ENCODE measurements around the gene BEND6. TPM values are rescaled to one million over a fixed set of nuclear protein-coding genes. Genes with fewer than 3 reads are reported as not detected.
"Not testable (repeated sequence)": the region's sequence is repeated elsewhere in the genome, so short reads cannot be mapped to it uniquely, and the experiment has no call there.

The BEND6 gene
- total and polyA plus RNA-seq, 4 donors, result under 0.01 to 0.14 (median 0.03) TPM; not detected in 1

DNA sequence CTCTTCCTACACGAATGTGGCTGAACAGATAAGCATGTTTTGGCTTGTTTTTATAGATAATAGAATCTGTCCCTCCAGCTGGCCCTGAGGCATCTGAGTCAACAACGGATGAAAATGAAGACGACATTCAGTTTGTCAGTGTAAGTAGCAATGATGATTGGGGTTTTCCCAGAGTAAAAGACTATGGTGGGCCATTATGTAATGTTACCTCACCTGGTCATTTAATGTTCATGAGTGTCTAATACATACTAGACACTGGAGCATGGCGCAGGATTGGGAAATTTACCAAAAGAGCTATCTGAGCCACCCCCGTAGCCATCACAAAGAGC is 92.3 kb downstream of the BEND6 start:
- not testable (repeated sequence) for DNase-seq (ENCODE audit: low spot score); H3K9ac ChIP-seq (ENCODE audit: low read depth in 1 of 2, low read length in 2 of 2); H3K27me3 ChIP-seq (ENCODE audit: control insufficient read depth in 4 of 4, insufficient read depth in 4 of 4, low read length in 3 of 4); H3K9me3 ChIP-seq (ENCODE audit: control insufficient read depth in 4 of 4, low read length in 3 of 4); H3K4me3 ChIP-seq (ENCODE audit: low read depth in 1 of 3, low read length in 3 of 3); H3K36me3 ChIP-seq (ENCODE audit: control insufficient read depth in 4 of 4, insufficient read depth in 3 of 4, low read depth in 1 of 4, low read length in 3 of 4); H3K4me1 ChIP-seq (ENCODE audit: control insufficient read depth in 4 of 4, insufficient read depth in 4 of 4, low read length in 3 of 4); H3K27ac ChIP-seq (ENCODE audit: low read depth in 1 of 2, low read length in 2 of 2)
- WGBS, result no CpG with 5 or more reads among the region's 5 CpGs

DNA sequence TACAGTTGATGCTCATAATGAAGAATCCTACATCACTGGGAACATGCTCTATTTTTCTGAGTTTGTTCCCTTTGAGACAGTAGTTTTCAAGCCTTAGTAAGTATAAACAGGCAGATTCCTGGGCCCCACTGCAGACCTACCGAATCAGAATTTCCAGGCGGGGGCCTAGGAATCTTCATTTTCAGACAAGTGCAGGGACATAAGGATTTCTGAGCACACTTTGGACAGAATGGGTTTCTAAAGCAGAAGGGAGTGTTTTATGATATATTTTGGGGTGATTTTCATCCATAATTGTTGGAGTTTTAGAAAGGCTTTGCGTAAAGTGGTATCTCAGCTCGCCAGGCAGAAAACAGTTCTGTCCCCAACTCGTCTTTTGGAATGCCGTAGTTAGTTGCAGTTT is 93.0 kb downstream of the BEND6 start:
- not testable (repeated sequence) for DNase-seq (ENCODE audit: low spot score); H3K4me3 ChIP-seq (ENCODE audit: low read depth in 1 of 3, low read length in 3 of 3); H3K36me3 ChIP-seq (ENCODE audit: control insufficient read depth in 4 of 4, insufficient read depth in 3 of 4, low read depth in 1 of 4, low read length in 3 of 4); H3K27ac ChIP-seq (ENCODE audit: low read depth in 1 of 2, low read length in 2 of 2); H3K4me1 ChIP-seq (ENCODE audit: control insufficient read depth in 4 of 4, insufficient read depth in 4 of 4, low read length in 3 of 4); H3K9me3 ChIP-seq (ENCODE audit: control insufficient read depth in 4 of 4, low read length in 3 of 4); H3K27me3 ChIP-seq (ENCODE audit: control insufficient read depth in 4 of 4, insufficient read depth in 4 of 4, low read length in 3 of 4); H3K9ac ChIP-seq (ENCODE audit: low read depth in 1 of 2, low read length in 2 of 2)
- 87% methylated on average over 6 of the region's 6 CpGs for WGBS

DNA sequence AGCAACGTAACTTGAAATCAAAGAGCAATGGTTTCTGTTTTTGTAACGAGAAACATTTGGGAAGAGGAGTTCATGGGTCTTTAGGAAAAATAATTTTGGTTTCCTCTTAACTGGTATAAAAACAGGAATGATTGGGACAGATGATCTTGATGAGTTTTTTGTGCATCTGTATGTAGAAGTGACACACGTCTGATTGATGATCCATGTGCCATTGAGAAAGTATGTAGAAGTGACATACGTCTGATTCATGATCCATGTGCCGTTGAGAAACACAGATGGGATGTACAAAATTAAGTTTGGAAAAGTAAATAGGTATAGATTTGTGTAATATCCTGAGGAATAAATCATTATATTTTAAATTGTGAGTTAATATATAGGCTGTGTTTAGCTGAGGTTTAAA is 93.7 kb downstream of the BEND6 start:
- TF ChIP-seq YY1 (IDR thresholded peaks at IDR 0.05) (no peak), SP1 (IDR thresholded peaks at IDR 0.05) (no peak), FOXA2 (IDR thresholded peaks at IDR 0.05) (no peak), JUND (IDR thresholded peaks at IDR 0.05) (no peak), FOXA1 (IDR thresholded peaks at IDR 0.05) (no peak), EGR1 (IDR thresholded peaks at IDR 0.05; ENCODE audit: low read depth in 2 of 2) (no peak), TAF1 (conservative IDR thresholded peaks at IDR 0.05) (no peak), NR2F2 (IDR thresholded peaks at IDR 0.05) (no peak), GABPA (IDR thresholded peaks at IDR 0.05 in 1 of 2, conservative IDR thresholded peaks at IDR 0.05 in 1 of 2) (no peak), HNF4A (conservative IDR thresholded peaks at IDR 0.05) (no peak), RXRA (IDR thresholded peaks at IDR 0.05) (no peak), RAD21 (IDR thresholded peaks at IDR 0.05) (no peak)
- TF ChIP-seq, protein P1, sequence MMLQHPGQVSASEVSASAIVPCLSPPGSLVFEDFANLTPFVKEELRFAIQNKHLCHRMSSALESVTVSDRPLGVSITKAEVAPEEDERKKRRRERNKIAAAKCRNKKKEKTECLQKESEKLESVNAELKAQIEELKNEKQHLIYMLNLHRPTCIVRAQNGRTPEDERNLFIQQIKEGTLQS (IDR thresholded peaks at IDR 0.05), result no peak
- TF ChIP-seq, protein P2, sequence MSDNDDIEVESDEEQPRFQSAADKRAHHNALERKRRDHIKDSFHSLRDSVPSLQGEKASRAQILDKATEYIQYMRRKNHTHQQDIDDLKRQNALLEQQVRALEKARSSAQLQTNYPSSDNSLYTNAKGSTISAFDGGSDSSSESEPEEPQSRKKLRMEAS (IDR thresholded peaks at IDR 0.05), result no peak
- TF ChIP-seq, protein P3, sequence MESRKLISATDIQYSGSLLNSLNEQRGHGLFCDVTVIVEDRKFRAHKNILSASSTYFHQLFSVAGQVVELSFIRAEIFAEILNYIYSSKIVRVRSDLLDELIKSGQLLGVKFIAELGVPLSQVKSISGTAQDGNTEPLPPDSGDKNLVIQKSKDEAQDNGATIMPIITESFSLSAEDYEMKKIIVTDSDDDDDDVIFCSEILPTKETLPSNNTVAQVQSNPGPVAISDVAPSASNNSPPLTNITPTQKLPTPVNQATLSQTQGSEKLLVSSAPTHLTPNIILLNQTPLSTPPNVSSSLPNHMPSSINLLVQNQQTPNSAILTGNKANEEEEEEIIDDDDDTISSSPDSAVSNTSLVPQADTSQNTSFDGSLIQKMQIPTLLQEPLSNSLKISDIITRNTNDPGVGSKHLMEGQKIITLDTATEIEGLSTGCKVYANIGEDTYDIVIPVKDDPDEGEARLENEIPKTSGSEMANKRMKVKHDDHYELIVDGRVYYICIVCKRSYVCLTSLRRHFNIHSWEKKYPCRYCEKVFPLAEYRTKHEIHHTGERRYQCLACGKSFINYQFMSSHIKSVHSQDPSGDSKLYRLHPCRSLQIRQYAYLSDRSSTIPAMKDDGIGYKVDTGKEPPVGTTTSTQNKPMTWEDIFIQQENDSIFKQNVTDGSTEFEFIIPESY (IDR thresholded peaks at IDR 0.05), result no peak
- TF ChIP-seq, protein P4, sequence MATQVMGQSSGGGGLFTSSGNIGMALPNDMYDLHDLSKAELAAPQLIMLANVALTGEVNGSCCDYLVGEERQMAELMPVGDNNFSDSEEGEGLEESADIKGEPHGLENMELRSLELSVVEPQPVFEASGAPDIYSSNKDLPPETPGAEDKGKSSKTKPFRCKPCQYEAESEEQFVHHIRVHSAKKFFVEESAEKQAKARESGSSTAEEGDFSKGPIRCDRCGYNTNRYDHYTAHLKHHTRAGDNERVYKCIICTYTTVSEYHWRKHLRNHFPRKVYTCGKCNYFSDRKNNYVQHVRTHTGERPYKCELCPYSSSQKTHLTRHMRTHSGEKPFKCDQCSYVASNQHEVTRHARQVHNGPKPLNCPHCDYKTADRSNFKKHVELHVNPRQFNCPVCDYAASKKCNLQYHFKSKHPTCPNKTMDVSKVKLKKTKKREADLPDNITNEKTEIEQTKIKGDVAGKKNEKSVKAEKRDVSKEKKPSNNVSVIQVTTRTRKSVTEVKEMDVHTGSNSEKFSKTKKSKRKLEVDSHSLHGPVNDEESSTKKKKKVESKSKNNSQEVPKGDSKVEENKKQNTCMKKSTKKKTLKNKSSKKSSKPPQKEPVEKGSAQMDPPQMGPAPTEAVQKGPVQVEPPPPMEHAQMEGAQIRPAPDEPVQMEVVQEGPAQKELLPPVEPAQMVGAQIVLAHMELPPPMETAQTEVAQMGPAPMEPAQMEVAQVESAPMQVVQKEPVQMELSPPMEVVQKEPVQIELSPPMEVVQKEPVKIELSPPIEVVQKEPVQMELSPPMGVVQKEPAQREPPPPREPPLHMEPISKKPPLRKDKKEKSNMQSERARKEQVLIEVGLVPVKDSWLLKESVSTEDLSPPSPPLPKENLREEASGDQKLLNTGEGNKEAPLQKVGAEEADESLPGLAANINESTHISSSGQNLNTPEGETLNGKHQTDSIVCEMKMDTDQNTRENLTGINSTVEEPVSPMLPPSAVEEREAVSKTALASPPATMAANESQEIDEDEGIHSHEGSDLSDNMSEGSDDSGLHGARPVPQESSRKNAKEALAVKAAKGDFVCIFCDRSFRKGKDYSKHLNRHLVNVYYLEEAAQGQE (IDR thresholded peaks at IDR 0.05), result no peak
- TF ChIP-seq, protein P5, sequence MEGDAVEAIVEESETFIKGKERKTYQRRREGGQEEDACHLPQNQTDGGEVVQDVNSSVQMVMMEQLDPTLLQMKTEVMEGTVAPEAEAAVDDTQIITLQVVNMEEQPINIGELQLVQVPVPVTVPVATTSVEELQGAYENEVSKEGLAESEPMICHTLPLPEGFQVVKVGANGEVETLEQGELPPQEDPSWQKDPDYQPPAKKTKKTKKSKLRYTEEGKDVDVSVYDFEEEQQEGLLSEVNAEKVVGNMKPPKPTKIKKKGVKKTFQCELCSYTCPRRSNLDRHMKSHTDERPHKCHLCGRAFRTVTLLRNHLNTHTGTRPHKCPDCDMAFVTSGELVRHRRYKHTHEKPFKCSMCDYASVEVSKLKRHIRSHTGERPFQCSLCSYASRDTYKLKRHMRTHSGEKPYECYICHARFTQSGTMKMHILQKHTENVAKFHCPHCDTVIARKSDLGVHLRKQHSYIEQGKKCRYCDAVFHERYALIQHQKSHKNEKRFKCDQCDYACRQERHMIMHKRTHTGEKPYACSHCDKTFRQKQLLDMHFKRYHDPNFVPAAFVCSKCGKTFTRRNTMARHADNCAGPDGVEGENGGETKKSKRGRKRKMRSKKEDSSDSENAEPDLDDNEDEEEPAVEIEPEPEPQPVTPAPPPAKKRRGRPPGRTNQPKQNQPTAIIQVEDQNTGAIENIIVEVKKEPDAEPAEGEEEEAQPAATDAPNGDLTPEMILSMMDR (IDR thresholded peaks at IDR 0.05; ENCODE audit: low read depth, low read length, missing input control), result no peak
- H3K4me3 ChIP-seq (ENCODE audit: low read depth in 1 of 3, low read length in 3 of 3), result no peak overlapping the region
- H3K27me3 ChIP-seq (ENCODE audit: control insufficient read depth in 4 of 4, insufficient read depth in 4 of 4, low read length in 3 of 4), result no peaks in the 10 kb centered on the region
- H3K9ac ChIP-seq (ENCODE audit: low read depth in 1 of 2, low read length in 2 of 2), result no peak overlapping the region
- peaks cover 2 to 13% (median 11%) of the 10 kb centered on the region in 4 donors for H3K36me3 ChIP-seq (ENCODE audit: control insufficient read depth in 4 of 4, insufficient read depth in 3 of 4, low read depth in 1 of 4, low read length in 3 of 4)
- DNase-seq (ENCODE audit: low spot score), result no peak
- H3K4me1 ChIP-seq (ENCODE audit: control insufficient read depth in 4 of 4, insufficient read depth in 4 of 4, low read length in 3 of 4), result peaks cover 0 to 8% (median 1%) of the 10 kb centered on the region in 4 donors
- no peaks in the 10 kb centered on the region for H3K9me3 ChIP-seq (ENCODE audit: control insufficient read depth in 4 of 4, low read length in 3 of 4)
- no peak overlapping the region for H3K27ac ChIP-seq (ENCODE audit: low read depth in 1 of 2, low read length in 2 of 2)
- 95% methylated on average over 5 of the region's 5 CpGs for WGBS

All from liver (tissue), 9 donors.